OCI-LY3 (cell line): Measurements from ENCODE around the gene SDC1.

Source experiments
- CTCF ChIP-seq: fragments of 200-600, 300-600 bp; sonication (generic); IDR thresholded peaks from 2 replicates; pipeline ENCODE4 v1.5.1; 2014; ENCODE audit warnings: antibody characterized with exemption, low read length, low read depth
- EZH2phosphoT487 ChIP-seq: fragments of 200-600 bp; shearing (Covaris generic); IDR thresholded peaks from 2 replicates; pipeline ENCODE4 v1.6.1; 2018; ENCODE audit warnings: antibody characterized with exemption, mixed run types, low read depth

- TF ChIP-seq CTCF (no peak), EZH2phosphoT487 (no peak)
Measured at GRCh38 chr2:20174410-20174809, 50.5 kb downstream of the SDC1 start.
